ENCODE measurements around the gene TBC1D1. TPM values are rescaled to one million over a fixed set of nuclear protein-coding genes. Genes with fewer than 3 reads are reported as not detected.

The TBC1D1 gene
- total RNA-seq, 1 experiment from 2014 or later, result 42.6 TPM

DNA sequence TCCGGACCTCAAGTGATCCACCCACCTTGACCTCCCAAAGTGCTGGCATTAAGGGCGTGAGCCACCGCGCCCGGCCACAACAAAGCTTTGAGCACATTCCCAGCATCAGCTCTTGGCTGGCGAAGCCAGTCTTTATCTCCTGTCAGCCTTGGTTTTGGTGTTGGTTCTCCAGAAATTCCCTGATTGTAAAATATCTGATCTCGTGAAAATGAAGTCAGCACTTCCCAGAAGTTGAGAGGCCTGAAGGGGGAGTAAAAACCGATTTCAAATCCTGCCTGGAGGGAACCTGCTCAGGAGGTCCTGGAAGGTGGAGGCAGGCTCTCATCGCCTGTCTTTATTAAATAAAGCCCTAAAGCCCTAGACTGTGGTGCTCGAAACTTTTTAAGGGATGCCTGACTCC, 102.9 kb downstream of the TBC1D1 start:
- TF ChIP-seq, protein P1, sequence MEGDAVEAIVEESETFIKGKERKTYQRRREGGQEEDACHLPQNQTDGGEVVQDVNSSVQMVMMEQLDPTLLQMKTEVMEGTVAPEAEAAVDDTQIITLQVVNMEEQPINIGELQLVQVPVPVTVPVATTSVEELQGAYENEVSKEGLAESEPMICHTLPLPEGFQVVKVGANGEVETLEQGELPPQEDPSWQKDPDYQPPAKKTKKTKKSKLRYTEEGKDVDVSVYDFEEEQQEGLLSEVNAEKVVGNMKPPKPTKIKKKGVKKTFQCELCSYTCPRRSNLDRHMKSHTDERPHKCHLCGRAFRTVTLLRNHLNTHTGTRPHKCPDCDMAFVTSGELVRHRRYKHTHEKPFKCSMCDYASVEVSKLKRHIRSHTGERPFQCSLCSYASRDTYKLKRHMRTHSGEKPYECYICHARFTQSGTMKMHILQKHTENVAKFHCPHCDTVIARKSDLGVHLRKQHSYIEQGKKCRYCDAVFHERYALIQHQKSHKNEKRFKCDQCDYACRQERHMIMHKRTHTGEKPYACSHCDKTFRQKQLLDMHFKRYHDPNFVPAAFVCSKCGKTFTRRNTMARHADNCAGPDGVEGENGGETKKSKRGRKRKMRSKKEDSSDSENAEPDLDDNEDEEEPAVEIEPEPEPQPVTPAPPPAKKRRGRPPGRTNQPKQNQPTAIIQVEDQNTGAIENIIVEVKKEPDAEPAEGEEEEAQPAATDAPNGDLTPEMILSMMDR (conservative IDR thresholded peaks at IDR 0.05; ENCODE audit: low read depth, low read length), result no peak
- TF ChIP-seq EZH2 (IDR thresholded peaks at IDR 0.05; ENCODE audit: borderline replicate concordance, low read depth, low read length, poor library complexity, severe bottlenecking), result no peak

DNA sequence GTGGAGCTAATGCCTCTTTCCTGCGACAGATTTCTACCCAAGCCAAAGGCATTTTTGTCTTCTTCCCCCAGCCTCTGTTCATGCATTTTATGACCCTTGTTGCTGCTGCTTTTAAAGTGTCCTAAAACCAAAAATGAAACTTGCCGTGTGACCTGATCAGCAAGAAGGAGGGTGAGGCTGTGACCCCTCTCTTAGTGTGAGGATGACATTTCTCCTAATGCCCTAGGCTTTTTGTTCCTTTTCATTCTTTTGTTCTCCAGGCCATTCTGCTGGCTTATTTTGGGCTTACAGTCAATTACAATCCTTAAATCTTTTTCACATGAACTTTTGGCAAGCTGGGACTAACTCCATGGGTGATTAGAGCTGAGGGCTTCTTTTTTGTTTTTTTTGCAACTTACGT, 103.7 kb downstream of the TBC1D1 start:
- H3K4me3 ChIP-seq (ENCODE audit: low read depth, low read length, poor library complexity, severe bottlenecking), result no peak overlapping the region
- intact Hi-C loops (cut with micrococcal nuclease; ENCODE audit: unreplicated experiment), result no loop called here
- no peaks in the 10 kb centered on the region for H3K27me3 ChIP-seq (replicated peaks; ENCODE audit: insufficient read depth, low read depth, low read length, poor library complexity)
- BruUV-seq (replicated peaks), result no TSS peak
- POLR2A ChIA-PET (ENCODE audit: low non-redundant PET), result no interaction called here
- DNase-seq (ENCODE audit: low spot score), result no peak
- H3K9me3 ChIP-seq (ENCODE audit: low read depth, low read length, poor library complexity, severe bottlenecking), result no peaks in the 10 kb centered on the region
- CTCF ChIA-PET, result no interaction called here
- no peak overlapping the region for H3K27ac ChIP-seq (ENCODE audit: low read depth, low read length, poor library complexity, severe bottlenecking)
- TF ChIP-seq, protein P1 (conservative IDR thresholded peaks at IDR 0.05; ENCODE audit: low read depth, low read length), result no peak
- TF ChIP-seq EZH2 (IDR thresholded peaks at IDR 0.05; ENCODE audit: borderline replicate concordance, low read depth, low read length, poor library complexity, severe bottlenecking), result no peak
- H3K36me3 ChIP-seq (ENCODE audit: insufficient read depth, low read length, poor library complexity, severe bottlenecking), result no peaks in the 10 kb centered on the region
- no peaks in the 10 kb centered on the region for H3K4me1 ChIP-seq (ENCODE audit: insufficient read depth, low read length, poor library complexity, severe bottlenecking)

More for the DNA sequence above, 102.9 kb downstream of the TBC1D1 start:
- no peaks in the 10 kb centered on the region for H3K9me3 ChIP-seq (ENCODE audit: low read depth, low read length, poor library complexity, severe bottlenecking)
- no peak overlapping the region for H3K27ac ChIP-seq (ENCODE audit: low read depth, low read length, poor library complexity, severe bottlenecking)
- BruUV-seq (replicated peaks), result no TSS peak
- POLR2A ChIA-PET (ENCODE audit: low non-redundant PET), result no interaction called here
- H3K4me3 ChIP-seq (ENCODE audit: low read depth, low read length, poor library complexity, severe bottlenecking), result no peak overlapping the region
- H3K27me3 ChIP-seq (replicated peaks; ENCODE audit: insufficient read depth, low read depth, low read length, poor library complexity), result no peaks in the 10 kb centered on the region
- no peak for DNase-seq (ENCODE audit: low spot score)
- CTCF ChIA-PET, result no interaction called here
- H3K36me3 ChIP-seq (ENCODE audit: insufficient read depth, low read length, poor library complexity, severe bottlenecking), result no peaks in the 10 kb centered on the region
- no peaks in the 10 kb centered on the region for H3K4me1 ChIP-seq (ENCODE audit: insufficient read depth, low read length, poor library complexity, severe bottlenecking)
- intact Hi-C loops (cut with micrococcal nuclease; ENCODE audit: unreplicated experiment), result no loop called here

DNA sequence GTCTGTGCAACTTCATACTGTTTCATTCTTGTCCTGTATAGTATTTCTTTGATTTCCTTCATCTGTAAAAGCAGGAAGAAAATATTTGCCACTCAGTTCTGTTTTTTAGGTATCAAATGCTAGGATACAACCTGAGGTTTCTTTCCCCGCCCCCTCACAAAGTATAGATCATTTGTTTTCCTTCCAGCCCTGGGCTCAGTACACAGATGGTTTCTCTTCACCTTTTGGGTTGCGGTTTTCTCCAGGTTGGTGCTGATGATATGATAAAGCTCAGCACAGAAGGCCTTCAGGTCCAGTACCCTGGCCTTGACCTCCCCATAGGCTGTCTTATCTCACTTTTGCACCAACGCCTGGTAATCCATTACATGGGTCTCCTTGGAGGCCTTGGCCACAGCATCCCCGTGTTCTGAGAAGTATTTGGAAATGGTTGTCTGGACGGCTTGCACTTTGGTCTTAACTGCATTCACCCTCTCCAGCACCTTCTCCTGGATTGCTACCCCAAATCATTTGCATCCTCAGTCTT, 104.5 kb downstream of the TBC1D1 start:
- DNase-seq (ENCODE audit: low spot score), result no peak
- H3K4me3 ChIP-seq (ENCODE audit: low read depth, low read length, poor library complexity, severe bottlenecking), result no peak overlapping the region
- no peaks in the 10 kb centered on the region for H3K4me1 ChIP-seq (ENCODE audit: insufficient read depth, low read length, poor library complexity, severe bottlenecking)
- TF ChIP-seq EZH2 (IDR thresholded peaks at IDR 0.05; ENCODE audit: borderline replicate concordance, low read depth, low read length, poor library complexity, severe bottlenecking), result no peak
- TF ChIP-seq, protein P1 (conservative IDR thresholded peaks at IDR 0.05; ENCODE audit: low read depth, low read length), result no peak
- H3K27ac ChIP-seq (ENCODE audit: low read depth, low read length, poor library complexity, severe bottlenecking), result no peak overlapping the region
- H3K9me3 ChIP-seq (ENCODE audit: low read depth, low read length, poor library complexity, severe bottlenecking), result no peaks in the 10 kb centered on the region
- ChIA-PET POLR2A (ENCODE audit: low non-redundant PET) (no interaction called here), CTCF (no interaction called here)
- H3K36me3 ChIP-seq (ENCODE audit: insufficient read depth, low read length, poor library complexity, severe bottlenecking), result no peaks in the 10 kb centered on the region
- intact Hi-C loops (cut with micrococcal nuclease; ENCODE audit: unreplicated experiment), result no loop called here
- no TSS peak for BruUV-seq (replicated peaks)
- H3K27me3 ChIP-seq (replicated peaks; ENCODE audit: insufficient read depth, low read depth, low read length, poor library complexity), result no peaks in the 10 kb centered on the region
